BJ (cell line): Measurements from ENCODE around the gene CACNG7. TPM values are rescaled to one million over a fixed set of nuclear protein-coding genes. Genes with fewer than 3 reads are reported as not detected.

ENCODE experiments used
- CTCF ChIA-PET: fragments of 350-600 bp; formaldehyde crosslinking; extraction: SDS; loops from one replicate; lab custom pipeline; 2021; ENCODE audit warnings: antibody characterized with exemption, inconsistent platforms; lab: Yijun Ruan, JAX
- POLR2A ChIA-PET: fragments of 300-600 bp; sonication (Branson Sonifier 250); formaldehyde crosslinking; extraction: SDS; loops from one replicate; lab custom pipeline; 2021; ENCODE audit warnings: antibody characterized with exemption; lab: Charles Lee
- DNase-seq: peaks from one replicate; pipeline ENCODE4 v3.0.0-alpha.2; 2011; ENCODE audit warnings: low read depth
- H3K27me3 ChIP-seq: 2 replicates; pipeline ENCODE4 v1.6.0; 2011; ENCODE audit warnings: low read length; ENCODE audit not compliant: control insufficient read depth, insufficient read depth
- H3K36me3 ChIP-seq: 2 replicates; pipeline ENCODE4 v1.5.1; 2011; ENCODE audit warnings: low read length; ENCODE audit not compliant: control insufficient read depth, insufficient read depth
- H3K4me3 ChIP-seq: 2 replicates; pipeline ENCODE4 v1.5.1; 2011; ENCODE audit warnings: low read depth, mild to moderate bottlenecking, control low read depth, low read length
- polyA plus RNA-seq: library from polyadenylated mRNA; depleted of rRNA; stranded (reverse); fragments of >200 nt; gene quantifications from 2 replicates; pipeline ENCODE4 v1.2.3, GENCODE V29; 2011
- TF ChIP-seq, protein P1 (sequence below): IDR thresholded peaks from 2 replicates; pipeline ENCODE4 v1.5.1; 2011; ENCODE audit warnings: low read depth, mild to moderate bottlenecking, control low read depth, inconsistent platforms, low read length, moderate library complexity; ENCODE audit not compliant: insufficient read depth

The CACNG7 gene
- polyA plus RNA-seq, 1 experiment, result 0.90 TPM

DNA sequence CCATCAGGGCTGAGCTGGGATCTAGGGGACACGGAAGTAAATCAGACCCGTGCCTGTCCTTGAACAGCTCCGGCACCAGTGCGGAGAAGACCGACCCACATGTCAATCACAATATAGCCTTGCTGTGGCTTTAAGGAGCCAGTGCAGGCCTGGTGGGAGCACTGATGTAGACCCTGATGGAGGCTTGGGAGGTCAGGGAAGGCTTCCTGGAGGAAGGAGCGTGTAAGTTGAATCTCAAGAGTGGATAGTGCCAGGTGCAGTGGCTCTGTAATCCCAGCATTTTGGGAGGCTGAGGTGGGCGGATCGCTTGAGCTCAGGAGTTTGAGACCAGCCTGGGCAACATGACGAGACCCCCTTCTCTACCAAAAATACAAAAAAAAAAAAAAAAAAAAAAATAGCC, 42.9 kb downstream of the CACNG7 start:
- ChIA-PET CTCF (interaction anchor here (1.2 kb wide), 1 partner anchor 111 kb away, joined by 3 read pairs; no protein-coding TSS in a partner anchor), POLR2A (no interaction called here)
- no peak for DNase-seq
- TF ChIP-seq, protein P1, sequence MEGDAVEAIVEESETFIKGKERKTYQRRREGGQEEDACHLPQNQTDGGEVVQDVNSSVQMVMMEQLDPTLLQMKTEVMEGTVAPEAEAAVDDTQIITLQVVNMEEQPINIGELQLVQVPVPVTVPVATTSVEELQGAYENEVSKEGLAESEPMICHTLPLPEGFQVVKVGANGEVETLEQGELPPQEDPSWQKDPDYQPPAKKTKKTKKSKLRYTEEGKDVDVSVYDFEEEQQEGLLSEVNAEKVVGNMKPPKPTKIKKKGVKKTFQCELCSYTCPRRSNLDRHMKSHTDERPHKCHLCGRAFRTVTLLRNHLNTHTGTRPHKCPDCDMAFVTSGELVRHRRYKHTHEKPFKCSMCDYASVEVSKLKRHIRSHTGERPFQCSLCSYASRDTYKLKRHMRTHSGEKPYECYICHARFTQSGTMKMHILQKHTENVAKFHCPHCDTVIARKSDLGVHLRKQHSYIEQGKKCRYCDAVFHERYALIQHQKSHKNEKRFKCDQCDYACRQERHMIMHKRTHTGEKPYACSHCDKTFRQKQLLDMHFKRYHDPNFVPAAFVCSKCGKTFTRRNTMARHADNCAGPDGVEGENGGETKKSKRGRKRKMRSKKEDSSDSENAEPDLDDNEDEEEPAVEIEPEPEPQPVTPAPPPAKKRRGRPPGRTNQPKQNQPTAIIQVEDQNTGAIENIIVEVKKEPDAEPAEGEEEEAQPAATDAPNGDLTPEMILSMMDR, result no peak
- H3K27me3 ChIP-seq, result no peaks in the 10 kb centered on the region
- no peaks in the 10 kb centered on the region for H3K36me3 ChIP-seq
- no peak overlapping the region for H3K4me3 ChIP-seq

DNA sequence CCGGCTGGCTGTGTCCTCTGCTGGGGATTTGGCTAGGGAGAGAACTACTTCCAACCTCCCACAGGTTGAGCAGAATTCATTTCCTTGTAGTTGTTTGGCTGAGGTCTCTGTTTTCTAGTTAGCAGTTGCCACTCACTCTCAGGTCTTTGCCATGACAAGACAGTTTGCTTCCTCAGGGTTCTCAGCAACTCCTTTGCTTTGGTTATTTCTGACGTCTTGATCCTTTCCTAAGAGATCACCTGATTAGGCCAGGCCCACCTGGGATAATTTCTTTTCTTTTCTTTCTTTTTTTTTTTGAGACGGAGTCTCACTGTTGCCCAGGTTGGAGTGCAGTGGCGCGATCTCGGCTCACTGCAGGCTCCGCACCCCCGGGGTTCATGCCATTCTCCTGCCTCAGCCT, 44.3 kb downstream of the CACNG7 start:
- DNase-seq, result no peak
- POLR2A ChIA-PET, result no interaction called here
- CTCF ChIA-PET, result no interaction called here
- H3K27me3 ChIP-seq, result peaks cover 6% of the 10 kb centered on the region; the same call in 1 of the 2 replicates
- H3K36me3 ChIP-seq, result no peaks in the 10 kb centered on the region
- TF ChIP-seq, protein P1, result no peak
- H3K4me3 ChIP-seq, result no peak overlapping the region

DNA sequence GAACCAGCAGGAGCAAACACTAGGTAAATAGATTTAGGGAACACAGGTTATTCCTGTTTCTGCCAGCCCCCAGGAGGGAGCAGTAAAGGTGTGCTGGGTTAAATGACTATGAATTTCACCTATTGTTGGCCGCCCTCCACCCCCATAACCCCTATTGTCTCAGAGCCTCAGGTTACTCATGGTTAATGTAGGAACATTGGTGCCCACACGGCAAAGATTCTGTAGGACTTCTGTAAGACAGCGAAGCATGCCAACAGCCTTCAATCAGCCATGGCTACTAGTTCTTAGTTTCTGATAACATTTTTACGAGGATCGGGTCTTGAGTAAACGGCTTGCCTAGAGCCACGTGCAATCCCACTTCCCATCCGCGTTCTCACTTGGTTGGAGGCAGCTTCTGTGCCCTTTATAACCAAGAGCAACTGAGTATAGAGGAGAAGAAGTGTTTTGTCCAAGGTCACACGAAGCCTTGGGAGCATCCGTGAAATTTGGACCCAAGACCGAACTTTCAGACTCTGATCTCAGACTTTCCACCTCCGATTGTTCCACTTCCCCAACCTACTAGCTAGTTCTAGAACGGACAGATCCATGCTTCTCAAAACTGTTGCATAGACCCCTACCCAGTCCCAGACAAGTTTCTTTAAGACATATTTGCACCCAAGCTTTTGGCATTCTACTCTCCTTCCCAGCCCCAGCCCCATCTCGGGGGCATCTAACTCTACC, 48.5 kb downstream of the CACNG7 start:
- TF ChIP-seq, protein P1, result no peak
- POLR2A ChIA-PET, result no interaction called here
- Histone ChIP-seq H3K27me3 (peaks cover 23% of the 10 kb centered on the region), H3K4me3 (no peak overlapping the region), H3K36me3 (no peaks in the 10 kb centered on the region)
- CTCF ChIA-PET, result no interaction called here
- no peak for DNase-seq

DNA sequence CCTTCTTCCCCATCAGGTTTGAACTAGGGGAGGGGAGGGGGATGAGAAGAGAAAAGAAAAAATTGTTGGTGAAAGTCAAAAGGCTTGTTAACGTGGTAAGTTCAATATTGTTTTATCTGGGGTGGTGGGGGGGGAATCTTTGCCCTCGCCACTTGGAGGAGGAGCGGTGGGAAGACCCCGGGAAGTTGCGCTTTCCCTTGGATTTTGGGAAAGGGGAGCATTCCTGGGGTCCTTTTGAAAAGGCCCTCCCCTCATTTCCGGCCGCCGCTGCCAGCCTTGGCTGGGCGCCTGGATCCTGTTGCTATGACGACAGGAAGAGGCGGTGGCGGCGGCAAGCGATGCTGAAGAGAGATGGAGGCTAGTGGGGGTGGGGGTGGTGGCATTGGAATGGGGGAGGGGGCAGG, 49.1 kb downstream of the CACNG7 start:
- H3K27me3 ChIP-seq, result peaks cover 24% of the 10 kb centered on the region
- H3K36me3 ChIP-seq, result no peaks in the 10 kb centered on the region
- POLR2A ChIA-PET, result no interaction called here
- TF ChIP-seq, protein P1, result no peak
- no peak overlapping the region for H3K4me3 ChIP-seq
- CTCF ChIA-PET, result no interaction called here
- no peak for DNase-seq

DNA sequence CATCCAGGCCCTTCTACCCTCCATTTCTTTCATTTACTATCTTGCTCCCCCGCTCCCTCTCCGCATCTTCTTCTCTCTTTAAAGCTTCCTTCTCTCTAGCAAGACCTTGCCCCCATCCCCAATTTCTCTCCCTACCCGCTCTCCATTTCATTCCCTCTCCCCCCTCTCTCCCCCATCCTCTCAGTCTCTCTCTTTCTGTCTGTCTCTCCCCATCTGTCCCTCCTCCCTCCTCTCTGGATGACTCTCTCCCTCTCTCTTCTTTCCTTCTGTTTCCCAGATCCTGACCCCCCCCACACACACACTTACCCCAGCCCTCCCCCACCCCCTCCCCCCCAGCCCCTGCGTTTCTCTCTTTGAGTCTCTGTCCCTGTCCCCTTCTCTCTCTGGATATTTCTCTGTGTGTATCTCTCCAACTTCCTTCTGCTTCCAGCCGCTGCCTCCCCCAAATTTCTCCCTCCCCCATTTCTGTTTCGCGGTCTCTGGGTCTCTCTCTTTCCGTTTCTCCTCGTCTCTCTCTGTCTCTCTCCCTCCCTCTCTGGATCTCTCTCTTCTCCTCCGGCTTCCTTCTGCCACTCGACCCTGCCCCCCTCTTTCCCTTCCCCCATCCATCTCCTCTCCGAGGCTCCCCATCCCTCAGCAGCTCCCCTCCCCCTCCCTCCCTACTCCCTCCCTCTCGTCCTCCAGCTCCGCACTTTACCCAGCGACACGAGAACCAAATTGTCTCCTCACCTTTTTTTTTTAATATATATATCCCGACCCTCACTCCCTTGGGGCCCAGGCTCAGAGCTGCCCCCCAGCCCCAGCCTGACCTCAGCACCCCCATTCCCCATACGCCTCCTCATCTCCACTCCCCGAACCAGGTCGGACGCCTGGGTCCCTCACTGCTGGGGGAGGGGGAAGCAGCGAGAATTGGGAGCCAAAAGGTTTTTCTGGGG, 50.0 kb downstream of the CACNG7 start:
- no peak overlapping the region for H3K4me3 ChIP-seq
- no peak for DNase-seq
- no peaks in the 10 kb centered on the region for H3K36me3 ChIP-seq
- TF ChIP-seq, protein P1, result no peak
- ChIA-PET POLR2A (no interaction called here), CTCF (interaction anchor here (0.7 kb wide), 1 partner anchor 8 kb away, joined by 3 read pairs; no protein-coding TSS in a partner anchor)
- H3K27me3 ChIP-seq, result peaks cover 27% of the 10 kb centered on the region
